IMR-90 (cell line): ENCODE results near the gene GRID1.

ENCODE experiments used
- CEBPB ChIP-seq: IDR thresholded peaks from 2 replicates; pipeline ENCODE4 v1.6.1; 2012; ENCODE audit warnings: low read depth, low read length, improper control_type of control experiment
- CHD1 ChIP-seq: IDR thresholded peaks from 2 replicates; pipeline ENCODE4 v1.6.1; 2012; ENCODE audit warnings: low read depth, low read length, improper control_type of control experiment
- CTCF ChIP-seq: conservative IDR thresholded peaks from 2 replicates; pipeline ENCODE4 v1.5.1; 2012; ENCODE audit warnings: mild to moderate bottlenecking, low read depth, low read length, improper control_type of control experiment
- ELK1 ChIP-seq: fragments of 150-350 bp; IDR thresholded peaks from 2 replicates; pipeline ENCODE4 v1.6.1; 2016; ENCODE audit warnings: low read depth, mild to moderate bottlenecking, low read length, moderate library complexity, borderline replicate concordance
- MAFK ChIP-seq: IDR thresholded peaks from 2 replicates; pipeline ENCODE4 v1.6.1; 2012; ENCODE audit warnings: low read depth, low read length, improper control_type of control experiment
- MAZ ChIP-seq: IDR thresholded peaks from 2 replicates; pipeline ENCODE4 v1.6.1; 2012; ENCODE audit warnings: low read depth, mild to moderate bottlenecking, low read length, improper control_type of control experiment, moderate library complexity, borderline replicate concordance
- MXI1 ChIP-seq: IDR thresholded peaks from 2 replicates; pipeline ENCODE4 v1.6.1; 2012; ENCODE audit warnings: low read depth, mild to moderate bottlenecking, low read length, moderate library complexity, borderline replicate concordance
- NFE2L2 ChIP-seq: fragments of 150-350 bp; IDR thresholded peaks from 2 replicates; pipeline ENCODE4 v1.6.1; 2016; ENCODE audit warnings: low read depth, mild to moderate bottlenecking, low read length
- POLR2A ChIP-seq: IDR thresholded peaks from 2 replicates; pipeline ENCODE4 v1.6.1; 2012; ENCODE audit warnings: mild to moderate bottlenecking, low read depth, low read length
- RAD21 ChIP-seq: IDR thresholded peaks from 2 replicates; pipeline ENCODE4 v1.6.1; 2012; ENCODE audit warnings: low read length, improper control_type of control experiment
- RCOR1 ChIP-seq: IDR thresholded peaks from 2 replicates; pipeline ENCODE4 v1.6.1; 2012; ENCODE audit warnings: mild to moderate bottlenecking, low read length, improper control_type of control experiment; ENCODE audit not compliant: insufficient replicate concordance

- TF ChIP-seq MAFK: no peak
- TF ChIP-seq CTCF: no peak
- no peak for TF ChIP-seq POLR2A
- TF ChIP-seq MXI1: no peak
- TF ChIP-seq RCOR1: no peak
- TF ChIP-seq MAZ: no peak
- no peak for TF ChIP-seq NFE2L2
- TF ChIP-seq CHD1: no peak
- no peak for TF ChIP-seq ELK1
- TF ChIP-seq RAD21: no peak
- TF ChIP-seq CEBPB: no peak
These were observed 721.5 kb downstream of the GRID1 start for GRCh38 chr10:85645053-85645452.
